ENCODE results near the gene S100PBP. TPM values are rescaled to one million over a fixed set of nuclear protein-coding genes. Genes with fewer than 3 reads are reported as not detected.

The S100PBP gene
- total and polyA plus RNA-seq, 9 of the 15 experiments (the other 6 are each of a cell fraction or from before 2014, with no cell fraction given), result 22.9 to 60.2 (median 32.9) TPM

- Histone ChIP-seq H3K9ac (ENCODE audit: insufficient read depth in 1 of 2, low read depth in 2 of 2, low read length in 2 of 2) (no peak within 1 kb of the TSS), H3K4me1 (replicated peaks in 1 of 2; ENCODE audit: control insufficient read depth in 2 of 2, insufficient read depth in 2 of 2, low read length in 2 of 2) (peaks cover 0 to 25% of the 10 kb centered on the region in 2 experiments; a peak in 3 of 5 replicates), H3K4me3 (peak within 1 kb of the TSS; percentile 20; the same call in 1 of the 2 replicates), H3K79me2 (ENCODE audit: control insufficient read depth, insufficient read depth, low read length) (no peaks in the 10 kb centered on the region), H3K27me3 (ENCODE audit: control insufficient read depth in 2 of 2, insufficient read depth in 2 of 2, low read length in 2 of 2) (peaks cover 9 to 57% of the 10 kb centered on the region in 2 experiments; a peak in 4 of 5 replicates), H3K27ac (ENCODE audit: extremely low read depth, low read depth, low read length) (no peak within 1 kb of the TSS; the same call in 2 of the 3 replicates), H2AFZ (ENCODE audit: low read depth, low read length) (no peak within 1 kb of the TSS), H4K20me1 (replicated peaks; ENCODE audit: control insufficient read depth, insufficient read depth, low read length) (peaks cover 42% of the 10 kb centered on the region), H3K36me3 (ENCODE audit: control insufficient read depth, insufficient read depth, low read length) (no peaks in the 10 kb centered on the region), H3K9me3 (replicated peaks; ENCODE audit: control insufficient read depth, insufficient read depth, low read depth, low read length) (no peaks in the 10 kb centered on the region), H3K9me1 (ENCODE audit: control insufficient read depth, insufficient read depth, low read length) (no peaks in the 10 kb centered on the region), H3K4me2 (ENCODE audit: insufficient read depth, low read length) (no peak within 1 kb of the TSS)
- in situ Hi-C loops (cut with MboI), result loop anchor here (25.0 kb wide), 1 partner anchor 726 kb away; no protein-coding TSS in a partner anchor
- ATAC-seq (peak; percentile 97), FAIRE-seq (peak; percentile 35), DNase-seq (ENCODE audit: extremely low read depth in 1 of 4, low spot score in 3 of 4) (peak; percentile 88 to 96 (median 93))
- ChIA-PET CTCF (ENCODE audit: low intra/inter-chr PET ratio) (interaction anchor here (0.6 to 1.2 kb wide), 6 partner anchors 9 to 486 kb away, joined by 3 to 5 read pairs (median 4); no protein-coding TSS in a partner anchor), POLR2A (interaction anchor here (0.6 to 1.2 kb wide), 5 partner anchors 11 to 455 kb away, joined by 3 read pairs; no protein-coding TSS in a partner anchor)
- intact Hi-C loops (cut with micrococcal nuclease), result no loop called here
- 17% methylated on average over 21 of the region's 79 CpGs for WGBS (ENCODE audit: insufficient coverage, low coverage, missing lambda C conversion rate)
- no TSS peak for BruUV-seq (replicated peaks)
- TF ChIP-seq ZNF766 (CRISPR knock-in tag; conservative IDR thresholded peaks at IDR 0.05) (peak; percentile 98), STAT5B (CRISPR knock-in tag; IDR thresholded peaks at IDR 0.05) (no peak), MYC (IDR thresholded peaks at IDR 0.05; ENCODE audit: low read depth, low read length) (peak; percentile 79), MYC (CRISPR knock-in tag; IDR thresholded peaks at IDR 0.05; ENCODE audit: borderline replicate concordance, low read depth) (no peak), RBFOX2 (IDR thresholded peaks at IDR 0.05; ENCODE audit: low read depth, low read length) (peak; percentile 44), SRF (CRISPR knock-in tag; IDR thresholded peaks at IDR 0.05) (peak in 1 of 2 experiments; percentile 95; a peak in 2 of 4 replicates), NCOA6 (IDR thresholded peaks at IDR 0.05) (peak; percentile 97), CBFB (CRISPR knock-in tag; IDR thresholded peaks at IDR 0.05) (peak; percentile 93), ZFP36 (IDR thresholded peaks at IDR 0.05; ENCODE audit: low read depth, low read length, partially characterized antibody) (no peak), ZNF212 (CRISPR knock-in tag; IDR thresholded peaks at IDR 0.05) (no peak), ZNF354B (CRISPR knock-in tag; IDR thresholded peaks at IDR 0.05) (no peak), TRIM28 (IDR thresholded peaks at IDR 0.05) (no peak), PRPF4 (IDR thresholded peaks at IDR 0.05; ENCODE audit: insufficient read depth, low read depth, low read length, poor library complexity, severe bottlenecking) (no peak), NONO (IDR thresholded peaks at IDR 0.05; ENCODE audit: low read depth in 2 of 2, low read length in 1 of 2) (peak in 1 of 2 experiments; percentile 46; a peak in 1 of 4 replicates)
- TF ChIP-seq, protein P1, sequence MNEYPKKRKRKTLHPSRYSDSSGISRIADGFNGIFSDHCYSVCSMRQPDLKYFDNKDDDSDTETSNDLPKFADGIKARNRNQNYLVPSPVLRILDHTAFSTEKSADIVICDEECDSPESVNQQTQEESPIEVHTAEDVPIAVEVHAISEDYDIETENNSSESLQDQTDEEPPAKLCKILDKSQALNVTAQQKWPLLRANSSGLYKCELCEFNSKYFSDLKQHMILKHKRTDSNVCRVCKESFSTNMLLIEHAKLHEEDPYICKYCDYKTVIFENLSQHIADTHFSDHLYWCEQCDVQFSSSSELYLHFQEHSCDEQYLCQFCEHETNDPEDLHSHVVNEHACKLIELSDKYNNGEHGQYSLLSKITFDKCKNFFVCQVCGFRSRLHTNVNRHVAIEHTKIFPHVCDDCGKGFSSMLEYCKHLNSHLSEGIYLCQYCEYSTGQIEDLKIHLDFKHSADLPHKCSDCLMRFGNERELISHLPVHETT (CRISPR knock-in tag; conservative IDR thresholded peaks at IDR 0.05 in 1 of 2, IDR thresholded peaks at IDR 0.05 in 1 of 2), result peak; percentile 74 to 97; a peak in 3 of 4 replicates
- TF ChIP-seq, protein P2, sequence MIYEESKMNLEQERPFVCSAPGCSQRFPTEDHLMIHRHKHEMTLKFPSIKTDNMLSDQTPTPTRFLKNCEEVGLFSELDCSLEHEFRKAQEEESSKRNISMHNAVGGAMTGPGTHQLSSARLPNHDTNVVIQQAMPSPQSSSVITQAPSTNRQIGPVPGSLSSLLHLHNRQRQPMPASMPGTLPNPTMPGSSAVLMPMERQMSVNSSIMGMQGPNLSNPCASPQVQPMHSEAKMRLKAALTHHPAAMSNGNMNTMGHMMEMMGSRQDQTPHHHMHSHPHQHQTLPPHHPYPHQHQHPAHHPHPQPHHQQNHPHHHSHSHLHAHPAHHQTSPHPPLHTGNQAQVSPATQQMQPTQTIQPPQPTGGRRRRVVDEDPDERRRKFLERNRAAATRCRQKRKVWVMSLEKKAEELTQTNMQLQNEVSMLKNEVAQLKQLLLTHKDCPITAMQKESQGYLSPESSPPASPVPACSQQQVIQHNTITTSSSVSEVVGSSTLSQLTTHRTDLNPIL (CRISPR knock-in tag; IDR thresholded peaks at IDR 0.05), result no peak
- TF ChIP-seq, protein P3, sequence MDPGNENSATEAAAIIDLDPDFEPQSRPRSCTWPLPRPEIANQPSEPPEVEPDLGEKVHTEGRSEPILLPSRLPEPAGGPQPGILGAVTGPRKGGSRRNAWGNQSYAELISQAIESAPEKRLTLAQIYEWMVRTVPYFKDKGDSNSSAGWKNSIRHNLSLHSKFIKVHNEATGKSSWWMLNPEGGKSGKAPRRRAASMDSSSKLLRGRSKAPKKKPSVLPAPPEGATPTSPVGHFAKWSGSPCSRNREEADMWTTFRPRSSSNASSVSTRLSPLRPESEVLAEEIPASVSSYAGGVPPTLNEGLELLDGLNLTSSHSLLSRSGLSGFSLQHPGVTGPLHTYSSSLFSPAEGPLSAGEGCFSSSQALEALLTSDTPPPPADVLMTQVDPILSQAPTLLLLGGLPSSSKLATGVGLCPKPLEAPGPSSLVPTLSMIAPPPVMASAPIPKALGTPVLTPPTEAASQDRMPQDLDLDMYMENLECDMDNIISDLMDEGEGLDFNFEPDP (CRISPR knock-in tag; IDR thresholded peaks at IDR 0.05), result no peak
Measured at GRCh38 chr1:32886004-32886827, 68.8 kb downstream of the S100PBP start, which contains the start of gene HPCA. Gene HPCA (plus strand): TSS chr1:32886491. CDS start chr1:32888899, 2,408 bp downstream.

Measured in K562 (cell line).